Mammary epithelial cell (primary cell): ENCODE measurements around the gene PLD1.

Experiments
- EZH2 ChIP-seq: IDR thresholded peaks from 2 replicates; pipeline ENCODE4 v1.6.1; 2012; ENCODE audit warnings: low read length, inconsistent platforms, borderline replicate concordance
- TF ChIP-seq, protein P1 (sequence below), 2 donors: IDR thresholded peaks in 1 of 2; conservative IDR thresholded peaks in 1 of 2; 2 replicates each; pipeline ENCODE4 v1.5.1; 2011 to 2012; ENCODE audit warnings: inconsistent platforms in 2 of 2, low read length in 2 of 2, mild to moderate bottlenecking in 2 of 2, control low read depth in 1 of 2, low read depth in 1 of 2; ENCODE audit not compliant: insufficient read depth in 1 of 2; ENCODE audit errors: extremely low read depth in 1 of 2

GRCh38 chr3:171649911-171650592, 160.2 kb downstream of the PLD1 start:
- TF ChIP-seq, protein P1, sequence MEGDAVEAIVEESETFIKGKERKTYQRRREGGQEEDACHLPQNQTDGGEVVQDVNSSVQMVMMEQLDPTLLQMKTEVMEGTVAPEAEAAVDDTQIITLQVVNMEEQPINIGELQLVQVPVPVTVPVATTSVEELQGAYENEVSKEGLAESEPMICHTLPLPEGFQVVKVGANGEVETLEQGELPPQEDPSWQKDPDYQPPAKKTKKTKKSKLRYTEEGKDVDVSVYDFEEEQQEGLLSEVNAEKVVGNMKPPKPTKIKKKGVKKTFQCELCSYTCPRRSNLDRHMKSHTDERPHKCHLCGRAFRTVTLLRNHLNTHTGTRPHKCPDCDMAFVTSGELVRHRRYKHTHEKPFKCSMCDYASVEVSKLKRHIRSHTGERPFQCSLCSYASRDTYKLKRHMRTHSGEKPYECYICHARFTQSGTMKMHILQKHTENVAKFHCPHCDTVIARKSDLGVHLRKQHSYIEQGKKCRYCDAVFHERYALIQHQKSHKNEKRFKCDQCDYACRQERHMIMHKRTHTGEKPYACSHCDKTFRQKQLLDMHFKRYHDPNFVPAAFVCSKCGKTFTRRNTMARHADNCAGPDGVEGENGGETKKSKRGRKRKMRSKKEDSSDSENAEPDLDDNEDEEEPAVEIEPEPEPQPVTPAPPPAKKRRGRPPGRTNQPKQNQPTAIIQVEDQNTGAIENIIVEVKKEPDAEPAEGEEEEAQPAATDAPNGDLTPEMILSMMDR (conservative IDR thresholded peaks at IDR 0.05 in 1 of 2, IDR thresholded peaks at IDR 0.05 in 1 of 2; ENCODE audit: extremely low read depth in 1 of 2, insufficient read depth in 1 of 2, low read depth in 1 of 2, low read length in 2 of 2): no peak
- no peak for TF ChIP-seq EZH2
